PFSK-1 (cell line): ENCODE measurements around the gene MANSC4.

ENCODE experiments used
- FOXP2 ChIP-seq: optimal IDR thresholded peaks from 2 replicates; pipeline ENCODE3; 2011; ENCODE audit warnings: borderline replicate concordance, control low read depth, inconsistent platforms; ENCODE audit not compliant: insufficient read depth; ENCODE audit errors: extremely low read length, extremely low read depth
- POLR2AphosphoS5 ChIP-seq: IDR thresholded peaks from 2 replicates; pipeline ENCODE4 v1.6.1; 2012; ENCODE audit warnings: low read depth, mild to moderate bottlenecking, control low read depth, low read length, moderate library complexity
- SIN3A ChIP-seq: IDR thresholded peaks from 2 replicates; pipeline ENCODE4 v1.6.1; 2012; ENCODE audit warnings: mild to moderate bottlenecking, low read length, moderate library complexity, borderline replicate concordance; ENCODE audit not compliant: insufficient read depth
- TAF1 ChIP-seq: IDR thresholded peaks from 2 replicates; pipeline ENCODE4 v1.6.1; 2012; ENCODE audit warnings: low read length, control low read depth, borderline replicate concordance; ENCODE audit not compliant: insufficient read depth
- TF ChIP-seq, protein P1 (sequence below), 2 experiments: IDR thresholded peaks; 2 replicates each; pipeline versions ENCODE4 v1.6.1 to v1.8.0; 2011 to 2012; ENCODE audit warnings: low read depth in 2 of 2, low read length in 2 of 2, control low read depth in 1 of 2, inconsistent platforms in 1 of 2, mild to moderate bottlenecking in 1 of 2, moderate library complexity in 1 of 2; ENCODE audit not compliant: insufficient read depth in 1 of 2

GRCh38 chr12:27808841-27809240 is 28.8 kb upstream of the MANSC4 start:
- no peak for TF ChIP-seq POLR2AphosphoS5
- TF ChIP-seq, protein P1, sequence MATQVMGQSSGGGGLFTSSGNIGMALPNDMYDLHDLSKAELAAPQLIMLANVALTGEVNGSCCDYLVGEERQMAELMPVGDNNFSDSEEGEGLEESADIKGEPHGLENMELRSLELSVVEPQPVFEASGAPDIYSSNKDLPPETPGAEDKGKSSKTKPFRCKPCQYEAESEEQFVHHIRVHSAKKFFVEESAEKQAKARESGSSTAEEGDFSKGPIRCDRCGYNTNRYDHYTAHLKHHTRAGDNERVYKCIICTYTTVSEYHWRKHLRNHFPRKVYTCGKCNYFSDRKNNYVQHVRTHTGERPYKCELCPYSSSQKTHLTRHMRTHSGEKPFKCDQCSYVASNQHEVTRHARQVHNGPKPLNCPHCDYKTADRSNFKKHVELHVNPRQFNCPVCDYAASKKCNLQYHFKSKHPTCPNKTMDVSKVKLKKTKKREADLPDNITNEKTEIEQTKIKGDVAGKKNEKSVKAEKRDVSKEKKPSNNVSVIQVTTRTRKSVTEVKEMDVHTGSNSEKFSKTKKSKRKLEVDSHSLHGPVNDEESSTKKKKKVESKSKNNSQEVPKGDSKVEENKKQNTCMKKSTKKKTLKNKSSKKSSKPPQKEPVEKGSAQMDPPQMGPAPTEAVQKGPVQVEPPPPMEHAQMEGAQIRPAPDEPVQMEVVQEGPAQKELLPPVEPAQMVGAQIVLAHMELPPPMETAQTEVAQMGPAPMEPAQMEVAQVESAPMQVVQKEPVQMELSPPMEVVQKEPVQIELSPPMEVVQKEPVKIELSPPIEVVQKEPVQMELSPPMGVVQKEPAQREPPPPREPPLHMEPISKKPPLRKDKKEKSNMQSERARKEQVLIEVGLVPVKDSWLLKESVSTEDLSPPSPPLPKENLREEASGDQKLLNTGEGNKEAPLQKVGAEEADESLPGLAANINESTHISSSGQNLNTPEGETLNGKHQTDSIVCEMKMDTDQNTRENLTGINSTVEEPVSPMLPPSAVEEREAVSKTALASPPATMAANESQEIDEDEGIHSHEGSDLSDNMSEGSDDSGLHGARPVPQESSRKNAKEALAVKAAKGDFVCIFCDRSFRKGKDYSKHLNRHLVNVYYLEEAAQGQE (IDR thresholded peaks at IDR 0.05; ENCODE audit: insufficient read depth in 1 of 2, low read depth in 2 of 2, low read length in 2 of 2): no peak
- no peak for TF ChIP-seq TAF1
- TF ChIP-seq SIN3A: no peak
- no peak for TF ChIP-seq FOXP2
